GM19438 (cell line): ENCODE results near the gene FBXO42.
"Not testable (repeated sequence)": the region's sequence is repeated elsewhere in the genome, so short reads cannot be mapped to it uniquely, and the experiment has no call there.

Experiments used
- ATAC-seq: cut with Tn5 transposase; IDR thresholded peaks from one replicate; pipeline ENCODE4 v1.9.1; 2021; ENCODE audit warnings: low read depth; ENCODE audit not compliant: unreplicated experiment

Gene FBXO42

DNA sequence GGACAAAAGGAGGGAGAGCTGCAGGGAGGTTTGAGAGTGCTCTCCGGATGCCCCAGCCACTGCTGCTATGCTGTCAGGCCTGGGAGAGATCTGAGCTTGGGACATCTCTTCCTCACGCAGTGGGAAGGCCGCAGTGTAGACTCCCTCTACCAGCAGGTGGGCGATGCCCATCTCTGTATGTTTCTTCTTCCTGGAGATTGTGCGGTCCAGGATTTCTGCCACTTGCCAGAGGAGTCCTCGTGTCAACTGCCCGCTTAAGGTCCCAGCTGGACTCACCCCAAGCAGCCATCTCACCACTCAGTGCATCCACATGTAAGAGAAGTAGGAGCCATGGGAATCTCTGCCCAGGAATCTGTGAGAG lies 126.2 kb downstream of the FBXO42 start:
- ATAC-seq, result no peak

DNA sequence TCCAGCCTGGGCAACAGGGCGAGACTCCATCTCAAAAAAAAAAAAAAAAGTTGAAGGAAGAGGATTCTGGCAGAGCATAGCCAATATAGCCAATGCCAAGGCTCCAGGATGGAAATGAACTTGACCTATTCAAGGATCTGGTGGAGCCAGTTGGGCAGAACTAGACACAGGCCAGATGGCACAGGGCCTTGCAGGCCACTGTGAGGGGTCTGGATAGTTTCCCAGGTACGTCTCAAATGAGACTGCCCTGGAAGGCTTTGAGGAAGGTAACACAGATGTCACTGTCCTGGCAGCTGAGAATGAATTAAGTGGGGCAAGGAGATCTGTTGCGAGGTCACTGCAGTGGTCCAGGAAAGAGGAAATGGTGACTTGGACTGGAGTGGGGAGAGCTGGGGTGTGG lies 127.8 kb downstream of the FBXO42 start:
- ATAC-seq, result no peak

DNA sequence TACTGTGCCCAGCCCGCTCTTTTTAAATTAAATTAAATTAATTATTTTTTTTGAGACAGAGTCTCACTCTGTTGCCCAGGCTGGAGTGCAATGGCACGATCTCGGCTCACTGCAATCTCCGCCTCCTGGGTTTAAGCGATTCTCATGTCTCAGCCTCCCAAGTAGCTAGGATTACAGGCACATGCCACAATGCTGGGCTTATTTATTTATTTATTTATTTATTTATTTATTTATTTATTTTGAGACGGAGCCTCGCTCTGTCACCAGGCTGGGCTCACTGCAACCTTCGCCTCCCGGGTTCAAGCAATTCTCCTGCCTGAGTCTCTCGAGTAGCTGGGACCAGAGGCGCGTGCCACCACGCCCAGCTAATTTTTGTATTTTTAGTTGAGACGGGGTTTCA lies 129.6 kb downstream of the FBXO42 start:
- ATAC-seq, result not testable (repeated sequence)

DNA sequence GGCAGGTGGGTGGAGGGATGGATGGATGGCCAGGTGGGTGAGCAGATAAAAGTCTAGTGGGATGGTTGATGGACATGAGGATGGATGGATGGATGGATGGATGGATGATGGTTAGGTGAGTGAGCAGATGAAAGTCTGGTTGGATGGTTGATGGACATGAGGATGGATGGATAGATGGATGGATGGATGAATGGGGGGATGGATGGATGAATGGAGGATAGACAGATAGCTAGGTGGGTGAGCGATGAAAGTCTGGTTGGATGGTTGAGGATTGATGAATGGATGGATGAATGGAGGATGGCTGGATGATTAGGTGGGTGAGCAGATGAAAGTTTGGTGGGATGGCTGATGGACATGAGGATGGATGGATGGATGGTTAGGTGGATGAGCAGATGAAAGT lies 130.8 kb downstream of the FBXO42 start:
- ATAC-seq, result no peak

DNA sequence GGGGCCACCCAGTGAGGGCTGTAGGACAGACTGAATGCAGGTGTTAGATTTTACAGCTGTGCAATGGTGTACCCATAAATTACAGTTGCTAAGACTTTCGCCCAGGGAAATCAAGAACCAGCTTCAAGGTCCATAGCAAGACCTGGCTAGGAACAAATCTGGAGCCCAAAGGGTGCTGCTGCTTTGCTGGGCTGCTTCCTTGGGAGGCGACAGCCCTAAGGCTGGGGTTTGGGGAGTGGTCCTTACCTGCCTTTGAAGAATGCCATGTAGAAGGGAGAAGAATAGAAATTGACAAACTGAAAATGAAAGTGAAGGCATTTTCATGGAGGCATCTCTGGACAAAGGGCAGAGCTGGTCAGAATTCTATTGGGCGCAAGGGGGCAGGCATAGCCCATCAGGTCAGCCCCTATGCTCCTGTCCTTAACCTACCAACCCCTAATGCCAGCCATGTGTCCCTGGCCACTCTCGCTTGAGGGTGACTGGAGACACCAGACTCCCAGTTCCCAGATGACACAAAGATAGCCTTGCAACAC lies 132.2 kb downstream of the FBXO42 start:
- no peak for ATAC-seq

DNA sequence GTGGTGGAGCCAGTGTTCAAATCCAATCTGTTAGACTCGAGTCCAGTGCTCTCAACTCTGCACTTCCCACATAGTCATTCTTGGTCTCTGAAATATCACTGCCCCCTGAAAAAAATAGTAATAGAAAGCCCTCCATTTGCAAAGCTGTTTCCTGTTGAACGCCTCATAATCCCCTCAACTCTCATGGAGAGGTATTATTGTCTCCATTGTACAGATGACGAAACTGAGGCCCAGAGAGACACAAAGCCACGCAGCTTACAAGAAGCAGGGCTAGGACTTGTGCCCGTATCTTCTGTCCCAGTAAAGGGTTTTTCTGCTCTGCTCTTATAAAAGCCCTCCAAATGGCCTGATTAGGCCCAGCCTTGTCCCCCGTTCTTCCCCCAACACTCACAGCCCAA lies 133.6 kb downstream of the FBXO42 start:
- no peak for ATAC-seq

DNA sequence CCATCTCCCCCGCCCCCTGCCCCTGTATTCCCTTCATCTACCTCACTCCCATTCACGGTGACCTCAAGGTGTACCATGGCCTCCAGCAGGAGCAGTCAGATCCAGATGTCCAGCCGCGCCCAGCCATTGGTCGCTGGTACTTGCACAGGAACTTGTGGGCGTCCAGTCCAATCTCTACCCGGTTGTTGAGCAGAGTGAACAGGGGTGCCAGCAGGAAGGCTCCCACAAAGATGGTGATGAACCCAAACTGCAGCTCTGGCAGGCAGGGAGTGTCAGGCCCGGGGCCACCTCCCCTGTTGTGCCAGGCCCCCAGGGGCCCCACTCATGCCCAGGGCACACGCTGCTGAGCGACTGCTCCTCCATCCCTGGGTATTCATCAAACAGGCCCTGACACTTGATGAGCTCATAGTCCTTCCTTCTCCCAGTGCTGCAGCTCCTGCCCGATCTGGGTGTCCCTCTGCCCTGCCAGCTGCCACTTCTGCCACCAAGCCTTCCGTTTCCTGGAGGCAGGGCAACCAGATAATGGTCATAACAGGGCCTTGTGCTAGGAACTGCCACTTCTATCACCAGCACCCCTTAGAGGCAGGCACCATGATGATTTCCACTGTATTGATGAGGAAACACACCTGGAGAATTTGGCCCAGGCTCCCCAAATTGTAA lies 134.1 kb downstream of the FBXO42 start:
- ATAC-seq, result no peak

DNA sequence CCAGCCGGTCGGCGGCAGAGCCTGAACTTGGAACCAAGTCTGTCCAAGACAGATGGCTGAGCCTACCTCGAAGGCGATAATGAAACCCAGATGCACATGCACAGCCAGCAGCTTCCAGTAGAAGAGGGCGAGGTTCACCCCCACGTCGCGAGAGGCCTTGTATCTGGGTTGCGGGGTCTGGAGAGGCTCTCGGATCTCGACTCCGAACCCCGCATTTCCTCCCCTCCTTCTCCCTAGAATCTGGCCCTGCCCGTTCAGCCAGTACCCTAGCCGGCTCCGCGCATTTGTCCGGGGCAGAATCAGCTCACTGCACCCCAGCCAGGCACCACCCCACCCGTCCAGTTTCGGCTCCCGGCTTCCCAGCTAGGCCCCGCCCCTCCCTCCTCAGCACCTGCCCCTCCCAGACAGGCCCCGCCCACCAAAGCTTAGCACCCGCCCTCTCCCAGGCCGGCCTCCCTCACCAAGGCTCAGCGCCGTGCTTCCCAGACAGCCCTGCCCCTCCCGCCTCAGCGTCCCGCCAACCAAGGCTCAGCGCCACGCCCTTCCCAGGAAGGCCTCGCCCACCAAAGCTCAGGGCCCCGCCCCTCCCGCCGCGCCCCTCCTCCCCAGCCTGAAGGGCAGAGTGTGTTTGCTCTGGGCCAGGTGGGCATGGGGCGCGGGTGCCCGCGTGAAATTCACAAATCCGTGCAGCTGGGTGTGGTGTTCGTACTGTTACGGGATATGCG lies 135.1 kb downstream of the FBXO42 start:
- peak; percentile 94 for ATAC-seq

DNA sequence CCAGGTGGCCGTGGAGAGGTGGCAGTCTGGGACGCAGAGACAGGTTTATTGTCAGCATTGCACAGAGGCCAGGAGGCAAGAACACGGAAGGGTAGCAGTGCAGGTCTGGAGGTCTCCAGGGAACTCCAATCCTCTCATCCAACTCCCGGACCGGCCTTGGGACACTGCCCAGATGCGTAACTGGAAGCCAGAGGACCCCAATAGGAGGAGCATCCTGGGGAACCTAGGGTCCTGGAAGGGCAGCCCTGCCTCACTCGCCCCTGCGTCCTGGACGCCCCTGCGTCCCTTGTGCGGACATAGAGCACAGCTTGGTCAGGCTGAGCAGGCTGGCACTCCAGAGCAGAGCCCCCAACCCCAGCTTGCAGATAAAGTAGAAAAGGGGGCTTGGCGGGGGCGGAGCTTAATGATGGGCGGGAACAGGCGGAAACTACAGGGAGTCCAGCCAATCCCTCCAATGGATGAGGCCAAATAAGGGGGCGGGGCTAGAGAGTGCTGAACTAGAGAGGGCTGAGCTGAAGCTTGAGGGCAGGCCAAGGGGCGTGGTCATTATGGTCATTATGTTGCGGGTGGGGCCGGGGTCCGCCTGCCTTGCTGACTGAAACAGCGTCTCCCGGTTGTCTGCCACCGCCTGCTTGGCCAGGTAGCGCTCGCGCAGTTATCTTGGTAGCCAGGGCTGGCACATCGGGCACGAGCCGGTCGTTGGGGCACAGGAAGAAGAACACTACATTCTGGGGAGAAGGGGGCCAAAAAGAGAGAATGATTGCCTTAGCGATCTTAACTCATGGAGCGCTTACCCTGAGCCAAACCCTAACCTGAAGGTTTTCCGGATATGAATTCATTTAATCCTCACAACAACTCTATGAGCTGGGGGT lies 136.2 kb downstream of the FBXO42 start:
- ATAC-seq, result no peak

DNA sequence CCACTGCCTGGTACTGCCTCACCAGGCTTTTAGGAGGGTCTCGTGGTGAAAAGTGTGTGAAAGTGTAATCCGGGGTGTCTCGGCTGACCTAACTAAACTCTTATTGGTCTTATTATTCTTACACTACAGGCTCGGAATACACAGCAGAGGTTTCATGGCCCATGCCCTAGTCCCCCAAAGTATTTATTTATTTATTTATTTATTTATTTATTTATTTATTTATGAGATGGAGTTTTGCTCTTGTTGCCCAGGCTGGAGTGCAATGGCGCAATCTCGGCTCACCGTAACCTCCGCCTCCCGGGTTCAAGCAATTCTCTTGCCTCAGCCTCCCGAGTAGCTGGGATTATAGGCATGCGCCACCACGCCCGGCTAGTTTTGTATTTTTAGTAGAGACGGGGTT lies 137.0 kb downstream of the FBXO42 start:
- ATAC-seq, result not testable (repeated sequence)

DNA sequence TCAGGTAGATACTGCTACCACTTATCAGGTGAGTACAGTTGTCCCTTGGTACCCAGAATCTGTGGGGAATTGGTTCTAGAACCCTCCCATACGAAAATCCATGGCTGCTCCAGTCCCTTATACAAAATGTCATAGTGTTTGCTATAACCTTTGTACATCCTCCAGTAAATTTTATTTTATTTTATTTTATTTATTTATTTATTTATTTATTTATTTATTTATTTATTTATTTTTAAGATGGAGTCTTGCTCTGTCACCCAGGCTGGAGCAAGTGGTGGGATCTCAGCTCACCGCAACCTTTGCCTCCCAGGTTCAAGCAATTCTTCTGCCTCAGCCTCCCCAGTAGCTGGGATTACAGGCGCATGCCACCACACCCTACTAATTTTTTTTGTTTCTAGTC lies 138.7 kb downstream of the FBXO42 start:
- ATAC-seq, result not testable (repeated sequence)

DNA sequence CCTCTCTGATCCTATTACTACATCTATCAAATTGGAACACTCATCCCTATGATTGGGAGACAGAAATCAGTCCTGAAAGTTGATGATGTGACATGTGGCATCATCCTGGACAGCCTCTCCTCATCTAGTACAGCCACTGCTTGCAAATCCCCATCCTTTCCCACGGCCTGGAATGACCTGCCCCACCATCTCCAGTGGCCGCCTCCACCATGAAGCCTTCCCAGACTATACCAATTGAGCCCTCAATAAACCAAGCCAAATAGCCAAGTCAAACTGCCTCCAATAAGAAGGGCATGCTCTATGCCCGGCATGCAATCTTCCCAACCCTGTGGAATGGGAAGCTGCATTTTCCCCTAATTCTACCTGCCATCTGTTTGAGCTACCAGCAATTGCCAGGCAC lies 139.3 kb downstream of the FBXO42 start:
- ATAC-seq, result no peak

DNA sequence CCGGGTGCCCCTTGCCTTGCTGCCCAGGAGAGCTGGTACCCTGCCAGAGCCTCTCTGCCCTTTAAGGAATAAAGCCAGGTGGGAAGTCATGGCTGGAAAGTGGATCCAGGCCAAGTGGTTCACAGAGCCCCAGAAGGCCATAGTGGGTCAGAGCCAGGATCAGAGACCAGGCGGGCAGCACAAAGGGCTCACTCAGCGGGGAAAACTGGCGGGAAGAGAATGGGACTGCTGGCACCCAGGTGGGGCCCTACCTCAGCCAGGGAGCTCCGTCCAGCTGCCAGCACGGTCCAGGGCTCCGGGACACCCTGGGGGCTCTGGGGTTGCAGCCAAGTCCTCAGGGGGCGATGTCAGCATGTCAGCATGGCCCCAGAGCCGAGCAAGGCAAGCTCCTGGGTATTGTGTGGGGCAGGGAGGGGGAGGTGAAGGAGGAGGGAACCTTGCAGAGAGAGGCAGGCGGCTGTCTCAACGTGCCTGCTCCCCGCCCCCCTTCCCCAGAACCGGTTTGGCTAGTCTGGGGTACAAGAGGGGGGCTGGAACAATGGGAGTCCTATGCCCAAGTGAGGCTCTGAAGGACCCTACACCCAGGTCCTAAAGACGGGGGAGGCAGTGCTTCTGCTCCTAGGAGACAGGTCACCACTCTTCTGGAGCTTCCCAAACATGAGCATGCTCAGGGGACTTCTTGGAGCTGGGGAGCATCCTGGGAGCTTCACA lies 139.9 kb downstream of the FBXO42 start, which contains the start of gene ARHGEF19:
Gene ARHGEF19 (minus strand): TSS at position 402 of the 711 bp plus-strand sequence. CDS start 3,598 bp downstream, outside the sequence.
- ATAC-seq, result no peak

DNA sequence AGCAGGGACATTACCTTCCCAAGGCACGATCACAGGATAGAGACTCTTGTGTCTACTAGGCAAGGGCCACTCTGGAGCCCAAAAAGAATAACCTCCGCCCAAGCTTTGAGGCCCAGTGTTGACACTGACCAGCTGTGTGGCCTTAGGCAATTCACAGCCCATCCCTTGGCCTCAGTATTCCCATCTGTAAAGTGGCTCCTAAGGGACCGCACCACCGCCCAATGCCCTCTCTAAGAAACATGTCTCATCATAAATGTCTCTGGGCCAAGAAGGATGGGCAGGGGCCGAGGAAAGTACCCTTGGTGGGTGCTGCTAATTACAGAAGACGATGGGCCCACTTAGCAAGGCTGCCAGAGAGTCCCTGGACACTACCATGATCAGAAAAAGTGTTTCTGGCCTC lies 140.5 kb downstream of the FBXO42 start:
- ATAC-seq, result no peak

DNA sequence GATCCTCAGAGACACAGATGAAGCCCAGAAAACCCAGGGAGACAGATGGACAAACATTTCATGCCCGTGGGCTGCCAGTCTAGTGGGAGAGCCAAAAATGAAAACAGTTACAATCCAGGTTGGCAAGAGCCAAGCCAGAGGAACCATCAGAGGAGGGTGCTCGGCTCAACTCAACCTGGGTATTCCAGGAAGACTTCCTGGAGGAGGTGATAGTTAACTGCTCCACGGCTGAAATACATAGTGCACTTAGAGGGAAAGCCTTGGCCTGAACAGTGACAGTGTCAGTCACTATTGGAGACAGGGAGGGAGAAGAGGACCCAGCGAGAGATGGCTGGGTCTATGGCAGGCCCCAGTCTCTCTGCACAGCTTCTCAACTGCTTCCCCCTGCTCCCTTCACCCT lies 141.7 kb downstream of the FBXO42 start:
- ATAC-seq, result no peak

DNA sequence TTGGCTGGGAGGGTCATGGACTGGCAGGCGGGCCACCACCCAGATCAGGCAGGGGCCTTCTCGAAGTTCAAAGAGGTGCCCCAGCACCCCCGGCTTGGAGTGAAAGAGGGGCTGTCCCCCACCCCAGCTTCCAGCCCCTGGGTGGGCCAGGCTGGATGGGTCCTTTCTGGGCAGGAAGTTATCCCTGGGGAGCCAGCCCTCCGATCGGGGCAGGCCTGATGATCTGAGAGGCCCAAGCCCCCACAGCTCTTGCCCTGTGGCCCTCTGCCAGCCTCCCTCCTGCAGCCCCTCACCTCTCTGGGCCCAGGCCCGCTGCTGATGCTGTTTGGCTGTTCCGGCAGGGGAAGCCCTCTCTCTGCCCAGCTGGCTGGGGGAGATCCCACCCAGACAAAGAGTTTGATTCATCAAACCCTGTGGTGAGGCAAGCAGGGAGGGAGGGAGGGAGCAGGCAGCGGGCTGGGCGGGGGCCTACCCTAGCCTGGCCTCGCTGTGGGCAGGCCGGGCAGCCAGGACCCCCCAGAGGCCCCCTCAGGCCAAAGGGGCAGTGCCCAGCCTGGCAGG lies 142.4 kb downstream of the FBXO42 start:
- ATAC-seq, result no peak

DNA sequence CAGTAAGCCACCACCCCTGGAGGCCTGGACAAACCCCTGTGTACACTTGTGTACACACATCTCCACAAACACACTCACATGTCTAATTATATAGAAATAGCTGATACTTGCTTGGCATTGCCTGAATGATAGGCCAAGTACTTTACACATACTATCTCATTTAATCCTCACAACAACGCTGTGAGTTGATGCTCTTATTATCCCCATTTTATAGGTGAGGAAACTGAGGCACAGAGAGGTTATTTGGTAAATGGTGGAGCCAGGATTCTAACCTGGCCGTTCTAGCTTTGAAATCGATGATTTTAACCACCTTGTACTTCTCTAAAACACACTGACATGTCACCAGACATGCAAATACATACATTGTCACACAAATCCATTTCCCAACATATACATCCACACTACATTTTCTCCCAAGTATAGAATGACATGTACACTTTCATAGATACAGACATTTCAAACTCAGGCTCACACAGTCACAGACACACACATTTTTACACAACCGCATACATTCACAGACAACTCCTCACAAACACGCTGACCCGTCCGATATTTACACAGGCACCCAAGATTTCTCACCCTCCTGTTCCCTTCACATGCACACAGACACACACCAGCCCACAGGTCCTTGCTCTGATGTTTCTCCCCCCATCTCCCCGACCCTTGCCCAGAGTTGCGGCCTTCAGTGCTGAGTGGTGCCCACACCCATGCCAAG lies 143.0 kb downstream of the FBXO42 start:
- no peak for ATAC-seq

DNA sequence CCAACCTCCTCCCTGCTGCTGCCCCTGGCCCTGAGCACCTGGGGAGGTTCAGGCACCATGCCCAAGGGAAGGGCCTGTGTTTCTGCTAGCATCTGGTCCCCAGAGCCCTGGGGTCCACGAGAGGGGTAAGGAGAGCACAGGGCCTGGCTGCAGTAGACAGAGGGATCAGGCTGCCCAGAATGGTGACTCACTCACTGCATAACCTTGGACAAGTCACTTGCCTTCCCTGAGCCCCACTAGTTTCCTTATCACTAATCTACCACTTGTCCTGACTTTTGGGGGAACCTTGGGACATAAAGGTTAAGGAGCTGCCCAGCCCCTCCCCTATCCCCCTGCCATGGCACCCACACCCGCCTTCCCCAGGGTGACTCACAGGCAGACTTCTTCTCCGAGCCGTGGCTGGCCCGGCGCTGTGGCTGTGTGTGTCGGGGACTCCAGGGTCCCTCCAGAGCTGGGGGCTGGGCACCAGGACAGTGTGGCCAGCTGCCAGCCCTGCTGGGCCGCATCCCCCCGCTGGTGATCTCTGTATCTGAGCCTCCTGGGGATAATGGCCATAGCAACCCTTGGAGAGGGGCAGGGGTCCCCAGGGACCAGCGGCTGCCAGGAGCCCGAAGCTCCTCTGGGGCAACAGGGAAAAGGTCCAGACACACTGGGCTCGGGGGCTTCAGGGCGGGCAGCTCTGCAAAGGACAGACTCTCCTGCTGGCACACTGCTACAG lies 143.9 kb downstream of the FBXO42 start:
- no peak for ATAC-seq
